ENCODE data around the gene GRK1. TPM values are rescaled to one million over a fixed set of nuclear protein-coding genes. Genes with fewer than 3 reads are reported as not detected.

The GRK1 gene
- total and polyA plus RNA-seq, 2 of the 8 experiments (the other 6 are each of a cell fraction or from before 2014, with no cell fraction given) = 0.12 TPM; not detected in 1

DNA sequence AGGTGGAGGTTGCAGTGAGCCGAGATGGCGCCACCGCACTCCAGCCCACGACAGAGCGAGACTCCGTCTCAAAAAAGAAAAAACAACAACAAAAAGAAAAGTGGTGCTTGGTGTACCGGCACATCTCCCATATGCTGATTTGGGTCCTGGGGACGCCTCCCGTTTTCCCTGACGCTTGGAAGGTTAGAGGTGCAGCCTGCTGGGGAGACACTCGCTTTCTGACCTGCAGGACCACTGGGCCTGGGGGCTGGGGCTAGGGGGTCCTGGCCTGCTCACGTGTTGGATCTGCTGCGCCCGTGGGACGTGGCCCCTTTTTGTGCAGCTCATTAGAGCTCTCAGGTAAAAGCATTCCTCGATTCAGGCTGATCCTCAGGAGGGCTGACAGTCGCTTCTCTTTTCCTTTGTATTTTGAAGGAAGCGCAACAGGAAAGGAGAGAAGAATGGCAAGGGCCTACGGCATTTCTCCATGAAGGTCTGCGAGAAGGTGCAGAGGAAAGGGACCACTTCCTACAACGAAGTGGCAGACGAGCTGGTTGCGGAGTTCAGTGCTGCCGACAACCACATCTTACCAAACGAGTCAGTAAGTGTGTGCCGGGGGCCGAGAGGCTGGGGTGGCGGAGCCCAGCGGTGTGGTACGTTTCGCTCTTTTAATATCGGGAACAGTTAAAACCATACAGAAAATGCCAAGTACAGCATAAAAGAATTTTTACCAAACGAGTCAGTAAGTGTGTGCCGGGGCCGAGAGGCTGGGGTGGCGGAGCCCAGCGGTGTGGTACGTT lies 34.1 kb upstream of the GRK1 start:
- no peak overlapping the region for H4K5ac ChIP-seq (ENCODE audit: insufficient read length, low read depth, low read length)
- H3K79me1 ChIP-seq (ENCODE audit: low read depth, low read length) = peaks cover 9% of the 10 kb centered on the region
- H3K4ac ChIP-seq (replicated peaks; ENCODE audit: insufficient read length, low read depth, low read length) = no peak overlapping the region
- H3K27me3 ChIP-seq (replicated peaks in 1 of 4; ENCODE audit: control insufficient read depth in 3 of 4, extremely low read depth in 1 of 4, insufficient read depth in 3 of 4, low read length in 3 of 4) = no peaks in the 10 kb centered on the region
- H3K14ac ChIP-seq (ENCODE audit: insufficient read length) = no peak overlapping the region
- DNase-seq (ENCODE audit: low read depth in 1 of 2, low spot score in 2 of 2) (no peak), FAIRE-seq (no peak)
- no peak overlapping the region for H4K8ac ChIP-seq (ENCODE audit: extremely low read depth, insufficient read depth, low read length)
- no peak overlapping the region for H2BK12ac ChIP-seq (ENCODE audit: low read depth, low read length)
- POLR2A ChIA-PET (ENCODE audit: partially characterized antibody) = no interaction called here
- no peak overlapping the region for H4K91ac ChIP-seq (replicated peaks; ENCODE audit: insufficient read length, low read length)
- peaks cover 6 to 47% (median 39%) of the 10 kb centered on the region in 4 experiments; a peak in 7 of 8 replicates for H3K36me3 ChIP-seq (ENCODE audit: control insufficient read depth in 2 of 4, insufficient read depth in 4 of 4, low read length in 3 of 4)
- no peak overlapping the region for H3K18ac ChIP-seq (ENCODE audit: extremely low read depth, low read length)
- no peaks in the 10 kb centered on the region for H3K23me2 ChIP-seq (ENCODE audit: low read depth, low read length)
- H3K23ac ChIP-seq (ENCODE audit: insufficient read length) = no peak overlapping the region
- WGBS, 2 experiments (ENCODE audit: extremely low coverage in 1 of 2, insufficient coverage in 1 of 2, insufficient read length in 1 of 2, insufficient replicate concordance in 2 of 2, low coverage in 1 of 2, low lambda C conversion rate in 2 of 2, missing lambda C conversion rate in 1 of 2) = 93% methylated on average over 35 of the region's 38 CpGs; no CpG with 5 or more reads in 1 of the 2 experiments
- H2AFZ ChIP-seq (ENCODE audit: low read length) = no peak overlapping the region
- no peak overlapping the region for H3K9ac ChIP-seq (replicated peaks in 1 of 4; ENCODE audit: extremely low read depth in 1 of 4, low read depth in 3 of 4, low read length in 3 of 4)
- no peak overlapping the region for H3K4me2 ChIP-seq (ENCODE audit: insufficient read depth in 1 of 2, low read depth in 2 of 2, low read length in 2 of 2)
- H2AK5ac ChIP-seq (ENCODE audit: low read depth, low read length) = no peak overlapping the region
- H3K56ac ChIP-seq (replicated peaks; ENCODE audit: insufficient read length, low read depth, low read length) = no peak overlapping the region
- H2BK120ac ChIP-seq (replicated peaks; ENCODE audit: low read depth, low read length) = no peak overlapping the region
- no peak overlapping the region for H2BK5ac ChIP-seq (ENCODE audit: low read depth, low read length)
- no peaks in the 10 kb centered on the region; a peak in 1 of 4 replicates for H3K9me3 ChIP-seq (ENCODE audit: insufficient read depth in 2 of 2, low read depth in 1 of 2, low read length in 1 of 2)
- no peak overlapping the region for H2BK15ac ChIP-seq (ENCODE audit: low read length)
- CTCF ChIA-PET (ENCODE audit: partially characterized antibody) = no interaction called here
- no peak overlapping the region for H2BK20ac ChIP-seq (ENCODE audit: low read length)
- no peaks in the 10 kb centered on the region for H3K4me1 ChIP-seq (replicated peaks in 1 of 4; ENCODE audit: control insufficient read depth in 3 of 4, insufficient read depth in 4 of 4, low read length in 3 of 4)
- no peak overlapping the region for H3K27ac ChIP-seq (ENCODE audit: low read depth, low read length)
- no peak overlapping the region for H3K4me3 ChIP-seq (ENCODE audit: extremely low read depth in 1 of 4, insufficient read depth in 2 of 4, low read depth in 3 of 4, low read length in 4 of 4)
- peaks cover 8 to 22% of the 10 kb centered on the region in 2 experiments for H4K20me1 ChIP-seq (replicated peaks in 1 of 2; ENCODE audit: control insufficient read depth in 1 of 2, insufficient read depth in 2 of 2, low read length in 2 of 2)
- peaks cover 0 to 10% of the 10 kb centered on the region in 2 experiments; a peak in 2 of 4 replicates for H3K79me2 ChIP-seq (ENCODE audit: control insufficient read depth in 1 of 2, insufficient read depth in 2 of 2, low read length in 2 of 2)
- no peak for TF ChIP-seq CREB1 (IDR thresholded peaks at IDR 0.05)
- no peak for TF ChIP-seq POLR2AphosphoS5 (IDR thresholded peaks at IDR 0.05; ENCODE audit: low read depth, low read length)
- TF ChIP-seq POLR2A (IDR thresholded peaks at IDR 0.05; ENCODE audit: control extremely low read depth in 1 of 2, low read depth in 2 of 2, low read length in 2 of 2) = no peak
- TF ChIP-seq GTF2F1 (IDR thresholded peaks at IDR 0.05; ENCODE audit: borderline replicate concordance, low read depth, low read length) = no peak
- TF ChIP-seq SP2 (IDR thresholded peaks at IDR 0.05; ENCODE audit: low read length) = no peak
